HG03558 (cell line): ENCODE data around the gene HOXD8.

ENCODE experiments used
- ATAC-seq: cut with Tn5 transposase; IDR thresholded peaks from one replicate; pipeline ENCODE4 v1.9.1; 2021; ENCODE audit warnings: moderate number of reproducible peaks; ENCODE audit not compliant: unreplicated experiment; ENCODE audit errors: extremely low read depth

The HOXD8 gene

DNA sequence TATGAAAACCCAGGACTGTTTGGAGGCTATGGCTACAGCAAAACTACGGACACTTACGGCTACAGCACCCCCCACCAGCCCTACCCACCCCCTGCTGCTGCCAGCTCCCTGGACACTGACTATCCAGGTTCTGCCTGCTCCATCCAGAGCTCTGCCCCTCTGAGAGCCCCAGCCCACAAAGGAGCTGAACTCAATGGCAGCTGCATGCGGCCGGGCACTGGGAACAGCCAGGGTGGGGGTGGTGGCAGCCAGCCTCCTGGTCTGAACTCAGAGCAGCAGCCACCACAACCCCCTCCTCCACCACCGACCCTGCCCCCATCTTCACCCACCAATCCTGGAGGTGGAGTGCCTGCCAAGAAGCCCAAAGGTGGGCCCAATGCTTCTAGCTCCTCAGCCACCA, 39.7 kb downstream of the HOXD8 start:
- no peak for ATAC-seq

DNA sequence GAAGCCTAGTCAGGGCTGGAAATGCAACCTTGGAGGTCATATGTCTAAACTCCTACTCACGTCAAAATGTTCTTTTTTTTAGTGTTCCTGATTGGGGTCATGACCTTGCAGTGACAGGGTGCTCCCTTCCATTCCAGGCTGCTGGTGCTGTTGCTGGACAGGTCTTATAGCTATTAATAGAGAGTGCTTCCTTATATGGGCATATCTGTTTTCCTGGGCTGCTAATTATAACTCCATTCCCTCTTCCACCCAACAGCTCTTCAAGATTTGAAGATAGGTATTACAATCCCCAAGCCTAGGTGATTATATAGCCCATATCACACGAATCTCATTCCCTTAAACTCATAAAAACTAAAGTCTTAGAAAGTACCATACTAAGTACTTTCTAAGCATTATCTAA, 40.2 kb downstream of the HOXD8 start:
- no peak for ATAC-seq

DNA sequence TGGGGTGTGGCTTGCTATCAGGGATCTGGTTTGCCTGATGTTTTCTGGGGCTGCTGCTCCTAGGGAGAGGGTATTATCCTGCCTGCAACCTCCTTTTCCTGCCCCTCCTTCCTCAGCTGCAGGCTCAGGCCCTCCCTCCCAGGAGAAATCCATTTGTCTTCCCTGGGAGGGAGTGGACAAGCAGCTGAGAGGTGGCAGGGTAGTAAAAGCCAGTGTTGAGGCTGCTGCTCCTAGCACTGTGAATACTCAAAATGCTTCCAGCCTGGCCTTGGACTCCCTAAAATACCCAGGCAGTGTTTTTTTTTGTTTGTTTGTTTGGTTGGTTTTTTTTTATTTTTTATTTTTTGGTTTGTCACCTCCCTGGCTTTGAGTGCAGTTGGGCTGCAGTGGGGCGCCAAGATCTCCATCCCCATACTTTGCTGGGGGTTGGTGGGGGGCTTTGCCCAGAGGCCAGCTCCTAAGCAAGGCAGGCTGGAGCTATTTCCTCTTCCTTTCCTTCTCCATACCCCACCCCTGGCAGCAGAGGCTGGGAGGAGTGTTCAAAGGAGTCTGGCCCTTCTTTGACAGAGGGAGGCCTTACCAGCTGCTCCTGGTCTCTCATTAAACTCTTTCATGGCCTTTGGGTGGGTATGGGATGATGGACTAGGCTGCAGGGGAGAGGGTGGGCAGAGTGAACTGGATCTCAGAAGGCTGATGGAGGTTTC, 41.2 kb downstream of the HOXD8 start:
- no peak for ATAC-seq

DNA sequence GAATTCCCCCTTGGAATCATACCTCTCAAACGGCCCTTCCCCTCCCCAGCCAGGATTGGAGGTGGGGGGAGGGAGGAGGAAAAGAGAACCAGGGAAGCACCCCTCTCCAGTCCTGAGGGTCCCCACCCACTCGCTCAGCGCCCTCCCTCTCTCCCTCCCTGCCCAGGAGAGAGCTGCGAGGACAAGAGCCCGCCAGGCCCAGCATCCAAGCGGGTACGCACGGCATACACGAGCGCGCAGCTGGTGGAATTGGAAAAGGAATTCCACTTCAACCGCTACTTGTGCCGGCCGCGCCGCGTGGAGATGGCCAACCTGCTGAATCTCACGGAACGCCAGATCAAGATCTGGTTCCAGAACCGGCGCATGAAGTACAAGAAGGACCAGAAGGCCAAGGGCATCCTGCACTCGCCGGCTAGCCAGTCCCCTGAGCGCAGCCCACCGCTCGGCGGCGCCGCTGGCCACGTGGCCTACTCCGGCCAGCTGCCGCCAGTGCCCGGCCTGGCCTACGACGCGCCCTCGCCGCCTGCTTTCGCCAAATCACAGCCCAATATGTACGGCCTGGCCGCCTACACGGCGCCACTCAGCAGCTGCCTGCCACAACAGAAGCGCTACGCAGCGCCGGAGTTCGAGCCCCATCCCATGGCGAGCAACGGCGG, 42.0 kb downstream of the HOXD8 start:
- no peak for ATAC-seq

DNA sequence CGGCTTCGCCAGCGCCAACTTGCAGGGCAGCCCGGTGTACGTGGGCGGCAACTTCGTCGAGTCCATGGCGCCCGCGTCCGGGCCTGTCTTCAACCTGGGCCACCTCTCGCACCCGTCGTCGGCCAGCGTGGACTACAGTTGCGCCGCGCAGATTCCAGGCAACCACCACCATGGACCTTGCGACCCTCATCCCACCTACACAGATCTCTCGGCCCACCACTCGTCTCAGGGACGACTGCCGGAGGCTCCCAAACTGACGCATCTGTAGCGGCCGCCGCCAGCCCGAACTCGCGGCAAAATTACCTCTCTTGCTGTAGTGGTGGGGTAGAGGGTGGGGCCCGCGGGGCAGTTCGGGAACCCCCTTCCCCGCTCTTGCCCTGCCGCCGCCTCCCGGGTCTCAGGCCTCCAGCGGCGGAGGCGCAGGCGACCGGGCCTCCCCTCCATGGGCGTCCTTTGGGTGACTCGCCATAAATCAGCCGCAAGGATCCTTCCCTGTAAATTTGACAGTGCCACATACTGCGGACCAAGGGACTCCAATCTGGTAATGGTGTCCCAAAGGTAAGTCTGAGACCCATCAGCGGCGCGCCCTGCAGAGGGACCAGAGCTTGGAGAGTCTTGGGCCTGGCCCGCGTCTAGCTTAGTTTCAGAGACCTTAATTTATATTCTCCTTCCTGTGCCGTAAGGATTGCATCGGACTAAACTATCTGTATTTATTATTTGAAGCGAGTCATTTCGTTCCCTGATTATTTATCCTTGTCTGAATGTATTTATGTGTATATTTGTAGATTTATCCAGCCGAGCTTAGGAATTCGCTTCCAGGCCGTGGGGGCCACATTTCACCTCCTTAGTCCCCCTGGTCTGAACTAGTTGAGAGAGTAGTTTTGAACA, 42.7 kb downstream of the HOXD8 start:
- no peak for ATAC-seq

DNA sequence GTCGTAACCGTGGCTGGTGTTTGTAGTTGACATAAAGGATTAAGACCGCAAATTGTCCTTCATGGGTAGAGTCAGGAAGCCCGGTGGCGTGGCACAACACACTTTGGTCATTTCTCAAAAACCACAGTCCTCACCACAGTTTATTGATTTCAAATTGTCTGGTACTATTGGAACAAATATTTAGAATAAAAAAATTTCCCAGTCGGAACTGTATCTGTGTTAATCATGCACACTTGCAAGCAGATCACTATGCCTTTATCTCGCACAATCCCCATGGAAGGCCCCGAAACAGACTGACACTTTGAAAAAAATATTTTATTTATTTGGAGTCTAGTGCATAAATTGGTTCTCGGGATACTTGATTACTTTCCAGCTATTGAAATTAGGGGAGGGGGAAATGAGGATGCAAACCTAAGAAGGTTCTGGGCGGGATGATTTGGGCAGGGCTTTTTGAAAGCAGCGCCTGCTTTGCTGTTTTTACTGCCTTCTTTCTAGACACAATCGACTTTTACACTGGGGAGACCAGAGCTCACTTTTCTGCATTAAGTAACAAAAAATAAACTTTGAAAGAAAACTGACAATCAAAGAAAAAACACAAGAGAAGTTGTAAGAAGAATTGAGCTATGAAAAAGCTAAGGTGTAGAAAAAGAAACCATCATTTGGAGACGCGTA, 43.5 kb downstream of the HOXD8 start:
- no peak for ATAC-seq

DNA sequence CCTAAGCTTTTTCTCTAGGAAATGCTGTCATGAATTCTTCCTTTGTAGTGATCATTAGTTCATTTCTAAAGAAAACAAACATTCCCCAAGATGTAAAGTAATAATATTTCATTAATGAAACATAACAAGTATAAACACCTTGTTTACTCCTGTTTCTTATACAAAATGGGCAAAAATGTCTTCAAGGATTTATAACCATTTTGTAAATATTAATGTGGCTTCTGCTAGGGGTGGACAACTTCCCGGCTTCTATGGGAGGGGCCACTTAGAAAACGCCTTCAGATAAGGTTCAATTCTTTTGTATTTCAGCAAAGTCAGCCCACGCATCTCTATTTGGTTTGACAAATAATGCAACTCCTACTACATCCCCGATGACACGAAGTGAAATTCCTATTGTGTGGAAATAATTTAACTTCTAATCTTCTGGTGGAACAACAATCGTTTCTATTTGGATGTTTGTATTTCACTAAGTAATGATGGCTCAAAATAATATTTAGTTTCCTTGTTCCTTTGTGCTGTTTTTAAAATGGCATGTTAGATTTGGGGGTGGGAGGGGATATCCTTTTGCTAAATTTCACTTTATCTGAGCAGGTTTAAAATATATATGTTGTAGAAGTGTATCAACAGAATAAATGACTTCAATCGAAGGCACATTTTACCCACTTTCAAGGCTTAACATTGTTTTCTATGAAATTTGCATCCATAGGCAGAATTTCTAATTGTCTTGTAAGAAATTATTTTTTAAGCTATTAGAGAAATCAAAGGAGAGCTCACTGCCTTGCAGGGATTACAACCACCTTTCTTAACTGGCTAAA, 44.3 kb downstream of the HOXD8 start:
- no peak for ATAC-seq

DNA sequence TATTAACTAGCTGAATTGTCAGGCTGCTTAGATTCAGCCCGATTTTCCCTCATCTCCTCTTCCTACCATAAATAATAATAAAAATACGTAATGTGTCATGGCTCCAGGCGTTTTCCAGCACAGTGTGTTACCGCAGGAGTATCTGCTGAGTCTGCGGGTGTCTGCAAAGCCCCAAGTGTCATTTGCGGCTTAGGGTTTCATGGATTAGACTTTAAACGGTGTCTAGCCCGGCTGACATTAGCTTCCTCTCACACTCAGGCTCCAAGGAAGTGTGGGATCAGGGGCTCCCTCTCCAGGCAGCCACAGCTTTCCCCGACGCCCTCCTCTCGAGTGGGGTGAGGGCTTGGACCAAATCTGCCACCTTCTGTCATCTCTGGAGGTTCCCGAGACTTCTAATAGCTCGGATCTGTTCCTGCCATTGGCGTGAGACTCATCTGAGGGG, 44.9 kb downstream of the HOXD8 start:
- no peak for ATAC-seq

DNA sequence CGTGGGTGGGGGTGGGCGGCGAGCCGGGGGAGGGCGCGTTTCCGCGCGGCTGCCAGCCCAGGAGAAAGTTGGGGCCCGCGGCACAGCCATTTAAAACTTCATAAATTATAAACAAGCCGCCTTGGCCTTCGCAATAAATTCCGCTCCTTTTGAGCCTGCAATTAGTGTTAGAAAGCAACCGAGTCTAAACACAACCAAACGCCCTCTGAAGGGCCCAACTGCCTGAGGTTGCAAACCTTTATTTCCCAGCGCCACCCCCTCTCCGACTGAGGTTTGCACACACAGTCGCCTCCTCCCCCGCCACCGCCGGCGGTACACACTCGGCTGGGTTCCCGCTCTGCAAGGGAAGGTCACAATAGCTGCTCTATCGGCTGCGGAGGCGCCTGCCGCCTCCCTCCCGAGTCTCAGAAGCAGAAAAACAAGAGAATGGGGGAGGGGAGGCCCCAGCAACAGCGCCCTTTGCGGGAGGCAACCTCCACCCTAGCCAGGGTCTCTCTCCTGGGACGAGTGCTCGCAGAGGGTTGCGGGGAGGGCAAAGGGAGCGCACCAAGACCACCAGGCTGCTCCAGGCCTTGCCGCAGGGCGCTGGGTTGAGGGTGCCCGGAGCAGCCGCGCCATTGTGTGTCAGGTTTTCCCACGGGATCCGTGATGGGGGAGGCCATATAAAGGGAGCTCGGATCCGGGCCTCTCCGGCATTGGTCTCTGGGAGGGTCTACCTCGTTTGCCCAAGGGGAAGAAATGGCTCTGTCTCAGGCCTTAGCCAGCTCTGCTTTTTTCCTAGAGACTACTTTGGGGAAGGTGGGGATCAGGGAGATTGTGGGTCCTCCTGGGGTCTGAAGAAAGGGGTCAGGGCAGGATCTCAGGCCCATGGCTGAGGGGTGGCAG, 45.6 kb downstream of the HOXD8 start:
- ATAC-seq: no peak

DNA sequence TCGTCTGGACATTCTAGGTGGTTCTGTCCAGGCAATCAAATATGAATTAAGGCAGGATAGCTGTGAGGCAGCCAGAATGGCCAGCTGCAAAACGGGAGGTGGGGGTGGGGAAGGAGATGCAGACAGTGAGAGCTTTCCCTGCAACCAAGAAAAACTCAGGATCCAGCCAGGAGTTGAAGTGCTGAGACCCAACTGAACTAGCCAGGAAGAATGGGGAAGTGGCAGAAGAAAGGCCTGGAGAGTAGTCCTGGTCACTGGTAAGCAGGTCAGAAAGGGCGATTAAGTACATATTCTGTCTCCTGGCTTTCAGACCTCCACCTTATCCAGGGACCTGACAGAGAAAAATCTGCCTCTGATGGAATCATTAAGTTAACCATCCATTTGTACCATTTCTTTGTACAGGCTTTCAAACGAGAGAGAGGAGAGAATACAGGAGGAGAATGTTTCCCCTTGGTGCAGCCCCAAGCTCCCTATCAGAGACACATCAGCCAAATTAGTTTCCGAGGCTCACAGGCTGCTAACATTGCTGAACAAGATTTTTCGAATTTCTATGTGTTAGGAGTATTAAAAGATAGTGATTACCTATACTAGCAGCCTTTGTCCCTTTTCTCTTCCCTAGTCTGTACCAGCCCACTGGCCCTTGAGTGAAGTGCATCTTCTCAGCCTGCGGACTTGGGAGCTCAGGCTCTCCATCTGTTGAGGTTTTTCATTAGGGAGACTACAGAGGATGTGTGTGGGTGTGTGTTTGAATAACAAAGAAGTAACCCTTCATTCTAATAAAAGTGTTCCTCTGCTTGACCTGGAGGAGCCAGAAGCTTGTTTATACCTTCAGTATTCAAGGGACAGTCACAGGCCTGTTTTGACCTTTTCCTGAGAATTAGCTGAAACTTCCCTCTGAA, 46.5 kb downstream of the HOXD8 start:
- no peak for ATAC-seq

DNA sequence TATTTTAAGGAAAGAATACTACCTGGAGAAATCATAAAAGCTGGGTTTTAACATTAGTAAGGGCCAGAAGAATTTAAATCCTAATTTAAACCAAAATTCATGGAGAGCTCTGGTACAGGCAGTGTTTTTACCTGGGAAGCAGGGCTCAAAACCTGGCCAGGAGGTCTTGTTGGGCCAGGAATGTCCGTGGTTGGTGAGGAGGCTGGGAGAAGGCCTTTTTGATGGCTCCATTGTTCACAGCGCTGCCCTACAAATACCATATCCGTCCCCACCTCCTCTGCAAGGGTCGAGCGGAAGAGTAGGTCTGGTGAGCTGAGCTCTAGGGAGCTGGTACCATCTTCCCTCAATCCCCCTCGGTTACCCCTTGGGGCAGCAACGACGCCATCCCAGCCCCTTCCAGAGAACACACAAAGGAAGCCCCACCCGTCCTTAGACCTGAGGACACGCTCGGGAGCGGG, 48.1 kb downstream of the HOXD8 start:
- ATAC-seq: no peak

DNA sequence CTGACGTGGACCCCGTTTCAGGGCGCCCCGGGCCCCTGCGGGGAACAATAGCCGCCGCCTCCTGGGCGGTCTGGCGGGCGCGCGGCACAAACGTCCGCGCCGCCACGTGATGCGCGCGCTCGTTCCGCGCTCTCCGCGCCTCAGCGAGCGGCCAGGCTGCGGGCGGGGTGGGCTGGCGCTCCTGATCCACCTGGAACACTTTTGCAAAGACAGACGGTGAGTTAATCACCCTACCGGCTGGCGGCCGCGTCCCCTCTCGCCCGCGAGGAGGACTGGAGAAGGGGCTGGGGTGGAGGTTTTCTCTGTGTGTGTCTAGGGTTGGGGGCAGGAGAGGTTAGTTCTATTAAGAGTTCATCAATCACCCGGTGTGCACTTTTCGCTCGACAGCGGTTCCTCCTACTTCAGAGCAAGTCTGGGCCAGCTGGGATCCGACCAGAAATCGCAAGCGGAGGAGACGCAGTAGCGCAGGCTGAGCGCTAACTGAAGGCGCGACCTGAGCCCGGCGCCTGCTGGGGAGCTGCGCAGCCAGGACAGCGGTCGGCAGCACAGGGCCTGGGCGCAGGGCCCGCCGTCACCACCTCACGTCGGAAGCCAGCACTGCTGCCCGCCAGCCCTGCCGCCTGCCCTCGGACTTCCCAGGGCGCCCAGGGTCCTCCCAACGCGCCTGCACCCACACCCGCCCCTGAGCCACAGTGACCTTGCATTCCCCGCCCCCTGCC, 48.7 kb downstream of the HOXD8 start:
- ATAC-seq: no peak

DNA sequence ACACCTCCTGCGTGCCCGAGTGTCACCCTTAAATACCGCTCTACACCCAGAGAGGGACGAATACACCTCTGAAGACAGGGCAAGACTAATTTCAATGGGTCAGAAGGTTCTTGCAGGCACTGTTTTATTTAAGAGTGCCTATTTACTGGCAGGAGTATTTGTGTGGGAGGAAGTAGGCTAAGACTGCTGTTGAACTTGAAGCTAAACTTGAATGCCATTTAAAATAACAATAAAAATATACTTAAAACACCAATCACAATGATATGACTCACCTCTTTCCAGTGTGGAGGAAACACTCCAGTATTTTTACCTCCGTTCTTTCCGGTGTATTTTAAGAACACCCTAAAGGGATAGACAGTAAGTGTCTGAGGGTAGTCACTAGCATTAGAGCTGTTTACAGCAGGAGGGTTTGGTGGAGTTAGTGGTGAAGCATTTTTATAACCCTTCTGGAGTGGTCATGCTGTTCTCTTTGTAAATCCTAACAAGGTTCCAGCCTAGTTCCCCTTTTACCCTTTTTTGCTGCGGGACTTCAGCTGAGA, 49.3 kb downstream of the HOXD8 start:
- ATAC-seq: no peak

DNA sequence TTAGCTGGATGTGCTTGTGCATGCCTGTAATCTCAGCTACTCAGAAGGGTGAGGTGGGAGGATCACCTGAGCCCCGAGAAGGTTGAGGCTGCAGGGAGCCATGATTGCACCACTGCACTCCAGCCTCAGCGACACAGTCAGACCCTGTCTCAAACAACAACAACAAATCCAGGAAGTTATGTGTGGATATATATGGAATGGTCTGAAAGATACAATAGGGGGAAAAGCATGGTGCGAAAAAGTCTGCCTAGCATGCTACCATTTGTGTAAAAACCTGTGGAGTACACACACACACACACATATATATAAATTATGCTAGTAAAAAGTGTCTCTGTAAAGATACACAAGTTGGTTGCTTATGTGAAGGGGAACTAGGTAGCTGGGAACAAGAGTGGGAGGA, 52.0 kb downstream of the HOXD8 start:
- no peak for ATAC-seq
